ENCODE results near the gene HAL. TPM values are rescaled to one million over a fixed set of nuclear protein-coding genes. Genes with fewer than 3 reads are reported as not detected.
"Not testable (repeated sequence)": the region's sequence is repeated elsewhere in the genome, so short reads cannot be mapped to it uniquely, and the experiment has no call there.

Gene HAL
- total RNA-seq, 4 donors from 2014 or later: 1.2 to 8.7 (median 1.7) TPM

DNA sequence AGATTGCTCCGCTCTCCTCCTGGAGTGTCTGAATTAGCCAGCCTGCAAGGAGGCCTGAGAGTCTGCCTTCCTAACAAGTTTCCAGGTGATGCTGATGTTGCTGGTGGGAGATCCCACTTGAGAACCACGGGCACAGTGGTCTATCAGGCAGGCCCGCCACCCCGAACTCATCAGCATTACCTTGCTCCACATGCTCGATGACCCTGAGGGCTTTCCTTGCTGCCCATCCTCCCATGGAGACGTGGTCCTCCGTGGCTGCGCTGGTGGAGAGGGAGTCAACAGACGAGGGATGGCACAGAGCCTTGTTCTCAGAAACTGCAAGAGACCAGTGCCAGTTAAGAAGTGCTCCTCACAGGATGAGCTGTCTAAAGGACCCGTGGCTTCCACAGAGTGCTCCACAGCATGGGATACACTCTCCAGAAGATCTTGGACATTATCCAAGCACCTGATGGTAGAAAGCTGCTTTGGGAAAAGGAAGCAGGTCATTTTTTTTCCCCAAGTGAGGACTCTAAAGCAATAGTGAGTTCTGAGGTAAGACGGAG, 18.3 kb downstream of the HAL start:
- DNase-seq (ENCODE audit: low spot score) (no peak), ATAC-seq (ENCODE audit: low FRiP score) (no peak)
- TF ChIP-seq CTCF (IDR thresholded peaks at IDR 0.05): no peak

GRCh38 chr12:95976416-95976832, 19.7 kb downstream of the HAL start:
- TF ChIP-seq CTCF (IDR thresholded peaks at IDR 0.05): no peak
- no peak for DNase-seq (ENCODE audit: low spot score)
- no peak for ATAC-seq (ENCODE audit: low FRiP score)

GRCh38 chr12:95975491-95975890, 20.7 kb downstream of the HAL start:
- no peak for ATAC-seq (ENCODE audit: low FRiP score)
- no peak for TF ChIP-seq CTCF (IDR thresholded peaks at IDR 0.05)
- DNase-seq (ENCODE audit: low spot score): no peak

DNA sequence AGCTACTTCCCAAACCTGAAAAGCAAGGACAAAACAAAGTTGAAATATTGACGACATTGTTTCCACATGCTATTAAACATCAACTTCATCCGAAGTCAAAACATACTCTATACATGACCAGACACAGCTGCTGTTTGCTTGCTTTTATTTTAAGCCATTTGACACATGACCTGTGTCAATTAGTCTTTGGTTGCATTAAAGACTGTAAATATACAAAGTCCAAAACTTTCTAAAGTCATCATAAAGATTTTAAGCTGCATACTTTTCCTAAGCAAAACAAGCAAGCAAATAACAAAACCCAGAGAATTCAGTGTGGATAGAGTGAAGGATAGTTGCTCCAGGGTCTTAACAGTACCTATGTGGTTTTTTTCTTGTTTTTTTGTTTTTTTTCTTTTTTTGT, 21.8 kb downstream of the HAL start:
- no peak for TF ChIP-seq CTCF (IDR thresholded peaks at IDR 0.05)
- no peak for DNase-seq (ENCODE audit: low spot score)
- ATAC-seq (ENCODE audit: low FRiP score): no peak

GRCh38 chr12:95972832-95973456, 23.2 kb downstream of the HAL start:
- TF ChIP-seq CTCF (IDR thresholded peaks at IDR 0.05): no peak
- ATAC-seq (ENCODE audit: low FRiP score) (no peak), DNase-seq (ENCODE audit: low spot score) (no peak)

DNA sequence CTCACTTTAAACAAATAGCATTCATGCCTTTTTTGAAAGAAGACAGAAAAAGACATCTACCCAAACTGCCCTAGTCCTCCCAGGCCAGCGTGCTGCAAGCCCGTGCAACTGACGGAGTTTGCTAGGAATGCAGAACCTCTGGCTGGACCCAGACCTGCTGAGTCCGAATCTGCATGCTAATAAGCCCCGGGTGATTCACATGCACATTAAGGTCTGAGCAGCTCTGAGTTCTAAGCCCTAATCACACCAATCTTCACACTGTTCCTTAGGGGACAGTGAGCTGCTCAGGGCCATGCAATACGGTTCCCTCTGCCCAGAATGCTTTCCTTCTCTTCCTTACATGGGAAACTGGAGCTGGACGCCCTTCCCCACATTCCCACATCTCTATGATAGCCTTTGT, 25.2 kb downstream of the HAL start:
- no peak for ATAC-seq (ENCODE audit: low FRiP score)
- TF ChIP-seq CTCF (IDR thresholded peaks at IDR 0.05): no peak
- DNase-seq (ENCODE audit: low spot score): no peak

DNA sequence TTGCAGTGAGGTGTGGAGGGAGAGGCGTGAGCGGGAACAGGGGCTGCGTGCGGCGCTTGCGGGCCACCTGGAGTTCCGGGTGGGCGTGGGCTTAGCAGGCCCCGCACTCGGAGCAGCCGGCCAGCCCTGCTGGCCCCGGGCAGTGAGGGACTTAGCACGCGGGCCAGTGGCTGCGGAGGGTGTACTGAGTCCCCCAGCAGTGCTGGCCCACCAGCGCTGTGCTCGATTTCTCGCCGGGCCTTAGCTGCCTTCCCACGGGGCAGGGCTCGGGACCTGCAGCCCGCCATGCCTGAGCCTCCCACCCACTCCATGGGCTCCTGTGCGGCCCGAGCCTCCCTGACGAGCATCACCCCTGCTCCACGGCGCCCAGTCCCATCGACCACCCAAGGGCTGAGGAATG, 27.0 kb downstream of the HAL start:
- DNase-seq (ENCODE audit: low spot score); ATAC-seq (ENCODE audit: low FRiP score): not testable (repeated sequence)

All from omental fat pad (tissue), 4 donors.